Measurements from ENCODE around the gene KRT36.
A peak's percentile ranks its signal among the peaks of the same experiment; 100 is the strongest.

Gene KRT36

GRCh38 chr17:41500131-41500911 is 10.6 kb upstream of the KRT36 start:
- peak; percentile 88 for DNase-seq

- no peak for DNase-seq
Measured at GRCh38 chr17:41499714-41500113, 10.0 kb upstream of the KRT36 start.

- peak; percentile 25 for DNase-seq
Measured at GRCh38 chr17:41498276-41498675, 8.6 kb upstream of the KRT36 start.

GRCh38 chr17:41496803-41497484 is 7.2 kb upstream of the KRT36 start:
- peak; percentile 95 for DNase-seq

- no peak for DNase-seq
Measured at GRCh38 chr17:41494524-41494923, 4.8 kb upstream of the KRT36 start.

GRCh38 chr17:41492771-41493170 is 3.1 kb upstream of the KRT36 start:
- DNase-seq = peak; percentile 8

GRCh38 chr17:41492351-41492750 is 2.6 kb upstream of the KRT36 start:
- no peak for DNase-seq

GRCh38 chr17:41491476-41491875 is 1.8 kb upstream of the KRT36 start:
- DNase-seq = no peak

- DNase-seq = no peak
Measured at GRCh38 chr17:41490000-41490990, 585 bp upstream of the KRT36 start.

- DNase-seq = peak; percentile 53
Measured at GRCh38 chr17:41486809-41487530, 2.7 kb downstream of the KRT36 start.

GRCh38 chr17:41486316-41486715 is 3.4 kb downstream of the KRT36 start:
- no peak for DNase-seq

- DNase-seq = no peak
Measured at GRCh38 chr17:41484920-41485904, 4.5 kb downstream of the KRT36 start.

GRCh38 chr17:41483991-41484826 is 5.5 kb downstream of the KRT36 start:
- peak; percentile 47 for DNase-seq

GRCh38 chr17:41483531-41483930 is 6.2 kb downstream of the KRT36 start:
- no peak for DNase-seq

GRCh38 chr17:41481036-41481435 is 8.7 kb downstream of the KRT36 start, which contains the start of gene KRT35:
TSS of gene KRT35 (minus strand) at chr17:41481151. CDS start at chr17:41481097, 54 bp downstream.
- no peak for DNase-seq

GRCh38 chr17:41480581-41480980 is 9.1 kb downstream of the KRT36 start:
- DNase-seq = no peak

GRCh38 chr17:41480136-41480535 is 9.6 kb downstream of the KRT36 start:
- DNase-seq = no peak

GRCh38 chr17:41478237-41478636 is 11.5 kb downstream of the KRT36 start:
- DNase-seq = no peak

GRCh38 chr17:41476866-41477815 is 12.6 kb downstream of the KRT36 start:
- DNase-seq = no peak
